C4-2B (cell line): ENCODE results near the gene TCEA2.

Experiments
- ZFX ChIP-seq: fragments of 450-650 bp; IDR thresholded peaks from 2 replicates; pipeline ENCODE4 v1.6.1; 2017
- TF ChIP-seq, protein P1 (sequence below): fragments of 450-650 bp; conservative IDR thresholded peaks from 2 replicates; pipeline ENCODE4 v1.5.1; 2017; ENCODE audit warnings: mild to moderate bottlenecking

DNA sequence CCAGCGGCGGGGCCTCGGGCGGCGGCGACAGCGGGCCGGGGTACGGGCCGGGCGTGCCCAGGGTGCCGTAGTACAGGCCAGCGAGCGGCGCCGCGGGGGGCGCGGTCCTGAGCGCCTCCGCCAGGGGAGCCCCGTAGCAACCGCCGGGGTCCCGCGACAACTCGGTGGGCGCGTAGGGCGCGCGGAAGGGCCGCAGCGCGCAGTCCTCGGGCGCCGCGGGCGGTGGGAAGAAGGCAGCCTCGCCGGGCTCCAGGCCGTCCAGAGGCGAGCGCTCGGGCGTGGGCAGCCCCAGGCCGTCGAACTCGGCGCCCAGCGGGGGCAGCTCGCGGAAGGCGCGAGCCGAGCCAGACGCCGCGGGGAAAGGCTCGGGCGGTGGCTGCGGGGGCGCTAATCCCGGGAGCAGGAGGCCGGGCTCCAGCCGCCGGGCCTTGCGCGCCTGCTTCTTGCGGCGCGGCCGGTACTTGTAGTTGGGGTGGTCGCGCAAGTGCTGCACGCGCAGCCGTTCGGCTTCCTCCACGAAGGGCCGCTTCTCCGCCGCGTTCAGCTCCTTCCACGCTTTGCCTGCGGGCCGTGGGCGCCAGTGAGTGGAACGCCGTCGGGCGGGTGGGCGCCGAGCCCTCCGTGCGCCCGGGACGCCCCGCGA lies 14.5 kb upstream of the TCEA2 start:
- TF ChIP-seq, protein P1, sequence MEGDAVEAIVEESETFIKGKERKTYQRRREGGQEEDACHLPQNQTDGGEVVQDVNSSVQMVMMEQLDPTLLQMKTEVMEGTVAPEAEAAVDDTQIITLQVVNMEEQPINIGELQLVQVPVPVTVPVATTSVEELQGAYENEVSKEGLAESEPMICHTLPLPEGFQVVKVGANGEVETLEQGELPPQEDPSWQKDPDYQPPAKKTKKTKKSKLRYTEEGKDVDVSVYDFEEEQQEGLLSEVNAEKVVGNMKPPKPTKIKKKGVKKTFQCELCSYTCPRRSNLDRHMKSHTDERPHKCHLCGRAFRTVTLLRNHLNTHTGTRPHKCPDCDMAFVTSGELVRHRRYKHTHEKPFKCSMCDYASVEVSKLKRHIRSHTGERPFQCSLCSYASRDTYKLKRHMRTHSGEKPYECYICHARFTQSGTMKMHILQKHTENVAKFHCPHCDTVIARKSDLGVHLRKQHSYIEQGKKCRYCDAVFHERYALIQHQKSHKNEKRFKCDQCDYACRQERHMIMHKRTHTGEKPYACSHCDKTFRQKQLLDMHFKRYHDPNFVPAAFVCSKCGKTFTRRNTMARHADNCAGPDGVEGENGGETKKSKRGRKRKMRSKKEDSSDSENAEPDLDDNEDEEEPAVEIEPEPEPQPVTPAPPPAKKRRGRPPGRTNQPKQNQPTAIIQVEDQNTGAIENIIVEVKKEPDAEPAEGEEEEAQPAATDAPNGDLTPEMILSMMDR = no peak
- TF ChIP-seq ZFX = no peak
